Muscle layer of colon (tissue), 2 donors: Measurements from ENCODE around the gene ASB13.

Experiments
- H3K27ac ChIP-seq: one replicate; pipeline ENCODE4 v1.7.0; 2013; ENCODE audit warnings: low read depth, mild to moderate bottlenecking, low read length, moderate library complexity
- H3K27me3 ChIP-seq, 2 donors: one replicate each; pipeline ENCODE4 v1.7.0; 2013; ENCODE audit warnings: low read length in 2 of 2, mild to moderate bottlenecking in 2 of 2; ENCODE audit not compliant: insufficient read depth in 2 of 2, control insufficient read depth in 1 of 2
- H3K36me3 ChIP-seq: one replicate; pipeline ENCODE4 v1.7.0; 2013; ENCODE audit warnings: mild to moderate bottlenecking, low read length; ENCODE audit not compliant: insufficient read depth
- H3K4me1 ChIP-seq: one replicate; pipeline ENCODE4 v1.7.0; 2013; ENCODE audit warnings: mild to moderate bottlenecking, low read length; ENCODE audit not compliant: insufficient read depth
- H3K4me3 ChIP-seq, 2 donors: one replicate each; pipeline ENCODE4 v1.7.0; 2013; ENCODE audit warnings: low read length in 2 of 2, low read depth in 1 of 2, mild to moderate bottlenecking in 1 of 2, moderate library complexity in 1 of 2
- H3K9ac ChIP-seq: one replicate; pipeline ENCODE4 v1.7.0; 2013; ENCODE audit warnings: low read length
- H3K9me3 ChIP-seq: one replicate; pipeline ENCODE4 v1.7.0; 2013; ENCODE audit warnings: mild to moderate bottlenecking, low read length
- donor health status: abdominal sarcoma.
- donor health status: Adenocarcinoma of cecum.

The ASB13 gene

GRCh38 chr10:5654218-5654755, 12.1 kb downstream of the ASB13 start:
- Histone ChIP-seq H3K9me3 (no peaks in the 10 kb centered on the region), H3K27ac (no peak overlapping the region), H3K36me3 (peaks cover 11% of the 10 kb centered on the region), H3K9ac (no peak overlapping the region), H3K4me3 (no peak overlapping the region), H3K4me1 (no peaks in the 10 kb centered on the region), H3K27me3 (no peaks in the 10 kb centered on the region)

GRCh38 chr10:5652746-5653145, 13.6 kb downstream of the ASB13 start:
- Histone ChIP-seq H3K4me3 (no peak overlapping the region), H3K9me3 (no peaks in the 10 kb centered on the region), H3K27ac (no peak overlapping the region), H3K27me3 (no peaks in the 10 kb centered on the region), H3K36me3 (peaks cover 25% of the 10 kb centered on the region), H3K9ac (no peak overlapping the region), H3K4me1 (no peaks in the 10 kb centered on the region)

GRCh38 chr10:5651388-5651764, 15.0 kb downstream of the ASB13 start:
- Histone ChIP-seq H3K27ac (no peak overlapping the region), H3K4me3 (no peak overlapping the region), H3K27me3 (no peaks in the 10 kb centered on the region), H3K9me3 (no peaks in the 10 kb centered on the region), H3K4me1 (no peaks in the 10 kb centered on the region), H3K9ac (no peak overlapping the region), H3K36me3 (peaks cover 29% of the 10 kb centered on the region)

- Histone ChIP-seq H3K9ac (no peak overlapping the region), H3K4me3 (no peak overlapping the region), H3K27me3 (no peaks in the 10 kb centered on the region), H3K27ac (no peak overlapping the region), H3K9me3 (no peaks in the 10 kb centered on the region), H3K4me1 (no peaks in the 10 kb centered on the region), H3K36me3 (peaks cover 34% of the 10 kb centered on the region)
Measured at GRCh38 chr10:5650664-5651387, 15.6 kb downstream of the ASB13 start.

- Histone ChIP-seq H3K27me3 (no peaks in the 10 kb centered on the region), H3K9me3 (no peaks in the 10 kb centered on the region), H3K4me1 (no peaks in the 10 kb centered on the region), H3K36me3 (peaks cover 34% of the 10 kb centered on the region), H3K27ac (no peak overlapping the region), H3K4me3 (no peak overlapping the region), H3K9ac (no peak overlapping the region)
Measured at GRCh38 chr10:5649746-5650145, 16.6 kb downstream of the ASB13 start.

GRCh38 chr10:5648494-5649457, 17.6 kb downstream of the ASB13 start:
- Histone ChIP-seq H3K4me1 (no peaks in the 10 kb centered on the region), H3K27me3 (no peaks in the 10 kb centered on the region), H3K27ac (no peak overlapping the region), H3K36me3 (peaks cover 39% of the 10 kb centered on the region), H3K9ac (no peak overlapping the region), H3K4me3 (no peak overlapping the region), H3K9me3 (no peaks in the 10 kb centered on the region)

GRCh38 chr10:5647507-5648240, 18.7 kb downstream of the ASB13 start:
- H3K4me1 ChIP-seq, result no peaks in the 10 kb centered on the region
- no peak overlapping the region for H3K9ac ChIP-seq
- H3K27ac ChIP-seq, result no peak overlapping the region
- no peak overlapping the region for H3K4me3 ChIP-seq
- H3K27me3 ChIP-seq, result no peaks in the 10 kb centered on the region
- peaks cover 41% of the 10 kb centered on the region for H3K36me3 ChIP-seq
- no peaks in the 10 kb centered on the region for H3K9me3 ChIP-seq

GRCh38 chr10:5645944-5646617, 20.3 kb downstream of the ASB13 start:
- Histone ChIP-seq H3K9ac (no peak overlapping the region), H3K27ac (no peak overlapping the region), H3K9me3 (no peaks in the 10 kb centered on the region), H3K36me3 (peaks cover 49% of the 10 kb centered on the region), H3K27me3 (no peaks in the 10 kb centered on the region), H3K4me1 (no peaks in the 10 kb centered on the region), H3K4me3 (no peak overlapping the region)

GRCh38 chr10:5645375-5645774, 21.0 kb downstream of the ASB13 start:
- Histone ChIP-seq H3K4me3 (no peak overlapping the region), H3K9me3 (no peaks in the 10 kb centered on the region), H3K27me3 (no peaks in the 10 kb centered on the region), H3K9ac (no peak overlapping the region), H3K36me3 (peaks cover 49% of the 10 kb centered on the region), H3K27ac (no peak overlapping the region), H3K4me1 (no peaks in the 10 kb centered on the region)

- H3K9me3 ChIP-seq, result no peaks in the 10 kb centered on the region
- no peak overlapping the region for H3K27ac ChIP-seq
- H3K4me3 ChIP-seq, result no peak overlapping the region
- no peaks in the 10 kb centered on the region for H3K27me3 ChIP-seq
- peaks cover 48% of the 10 kb centered on the region for H3K36me3 ChIP-seq
- no peaks in the 10 kb centered on the region for H3K4me1 ChIP-seq
- no peak overlapping the region for H3K9ac ChIP-seq
Measured at GRCh38 chr10:5644930-5645329, 21.5 kb downstream of the ASB13 start.
